ACC112 (cell line): ENCODE measurements around the gene BTBD16.

Experiments used
- H2AFZ ChIP-seq: fragments of 200-600 bp; sonication (generic); one replicate; pipeline ENCODE4 v1.6.0; 2017; ENCODE audit warnings: antibody characterized with exemption, low read length; ENCODE audit not compliant: unreplicated experiment
- H3K27ac ChIP-seq: fragments of 200-600 bp; sonication (generic); 2 replicates; pipeline ENCODE4 v1.5.1; 2014; ENCODE audit warnings: low read depth, mild to moderate bottlenecking, antibody characterized with exemption, low read length, moderate library complexity
- H3K27me3 ChIP-seq: fragments of 200-600 bp; sonication (generic); 2 replicates; pipeline ENCODE4 v1.6.1; 2014; ENCODE audit warnings: mild to moderate bottlenecking, antibody characterized with exemption, low read length, moderate library complexity, mixed read lengths; ENCODE audit not compliant: insufficient read depth
- H3K36me3 ChIP-seq: fragments of 200-600 bp; sonication (generic); 2 replicates; pipeline ENCODE4 v1.6.1; 2016; ENCODE audit warnings: mild to moderate bottlenecking, antibody characterized with exemption, low read length, moderate library complexity, mixed read lengths; ENCODE audit not compliant: insufficient read depth
- H3K4me1 ChIP-seq: fragments of 200-600 bp; sonication (generic); one replicate; pipeline ENCODE4 v1.6.1; 2016; ENCODE audit warnings: low read length, mixed read lengths; ENCODE audit not compliant: insufficient read depth, unreplicated experiment, control insufficient read depth
- H3K4me3 ChIP-seq: fragments of 200-600 bp; sonication (generic); 2 replicates; pipeline ENCODE4 v1.5.1; 2014; ENCODE audit warnings: mild to moderate bottlenecking, low read depth, low read length
- H3K79me2 ChIP-seq: fragments of 200-600 bp; sonication (generic); one replicate; pipeline ENCODE4 v1.6.0; 2016; ENCODE audit warnings: low read length; ENCODE audit not compliant: control insufficient read depth, unreplicated experiment, insufficient read depth

Gene BTBD16

GRCh38 chr10:122287570-122287969 lies 16.5 kb downstream of the BTBD16 start:
- Histone ChIP-seq H3K27ac (no peak overlapping the region), H3K79me2 (no peaks in the 10 kb centered on the region), H3K36me3 (no peaks in the 10 kb centered on the region), H3K4me1 (peaks cover 5% of the 10 kb centered on the region), H3K27me3 (no peaks in the 10 kb centered on the region; the same call in 1 of the 2 replicates), H2AFZ (no peak overlapping the region), H3K4me3 (no peak overlapping the region)

DNA sequence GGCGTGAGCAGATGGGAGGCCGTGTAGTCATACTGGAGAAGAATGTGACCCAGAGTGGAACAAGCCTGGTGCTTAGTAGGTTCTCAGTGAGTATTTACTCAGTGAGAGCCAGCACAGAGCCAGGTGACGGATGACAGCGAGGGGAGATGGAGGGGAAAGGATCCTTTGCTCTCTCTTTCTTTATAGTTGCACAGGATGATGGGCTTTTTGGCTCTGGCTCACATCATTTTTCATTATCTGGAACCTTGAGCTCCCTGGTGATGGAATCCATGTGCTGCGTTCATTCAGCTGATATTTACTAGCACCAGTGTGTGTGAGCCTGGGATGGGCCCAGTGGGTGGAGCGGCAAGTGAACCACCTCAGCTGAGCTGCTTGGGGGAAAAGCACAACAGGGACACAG lies 17.2 kb downstream of the BTBD16 start:
- Histone ChIP-seq H3K79me2 (no peaks in the 10 kb centered on the region), H3K4me1 (peaks cover 4% of the 10 kb centered on the region), H3K27me3 (no peaks in the 10 kb centered on the region; the same call in 1 of the 2 replicates), H3K27ac (no peak overlapping the region), H3K36me3 (no peaks in the 10 kb centered on the region), H3K4me3 (no peak overlapping the region), H2AFZ (no peak overlapping the region)

DNA sequence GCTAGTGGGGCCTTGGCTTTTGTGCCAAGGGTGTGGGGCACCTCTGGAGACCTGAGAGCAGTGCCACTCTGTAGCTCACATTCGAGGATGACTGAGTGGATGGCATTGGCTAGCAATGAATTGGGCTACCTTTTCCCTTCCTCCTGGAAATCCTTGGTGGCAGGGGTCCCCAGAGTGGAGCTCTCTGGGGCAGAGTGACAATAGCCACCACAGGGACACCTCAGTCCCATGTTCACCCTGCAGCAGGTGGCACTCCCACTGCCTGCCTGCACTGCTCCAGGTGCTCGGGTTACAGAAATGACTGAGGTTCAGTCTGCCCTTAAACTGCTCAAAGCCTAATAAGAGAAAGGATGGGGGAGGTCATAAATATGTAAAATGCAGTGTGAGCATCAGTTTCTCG lies 17.8 kb downstream of the BTBD16 start:
- Histone ChIP-seq H2AFZ (no peak overlapping the region), H3K4me3 (no peak overlapping the region), H3K79me2 (no peaks in the 10 kb centered on the region), H3K27ac (no peak overlapping the region), H3K36me3 (no peaks in the 10 kb centered on the region), H3K27me3 (no peaks in the 10 kb centered on the region; the same call in 1 of the 2 replicates), H3K4me1 (peaks cover 4% of the 10 kb centered on the region)

GRCh38 chr10:122290334-122290733 lies 19.2 kb downstream of the BTBD16 start:
- H3K4me1 ChIP-seq: peaks cover 4% of the 10 kb centered on the region
- H2AFZ ChIP-seq: no peak overlapping the region
- H3K79me2 ChIP-seq: no peaks in the 10 kb centered on the region
- no peak overlapping the region for H3K4me3 ChIP-seq
- no peak overlapping the region for H3K27ac ChIP-seq
- H3K27me3 ChIP-seq: peaks cover 5% of the 10 kb centered on the region; the same call in 1 of the 2 replicates
- no peaks in the 10 kb centered on the region for H3K36me3 ChIP-seq

- Histone ChIP-seq H3K27me3 (peaks cover 6% of the 10 kb centered on the region; the same call in 1 of the 2 replicates), H3K27ac (no peak overlapping the region), H3K36me3 (no peaks in the 10 kb centered on the region), H2AFZ (no peak overlapping the region), H3K79me2 (no peaks in the 10 kb centered on the region), H3K4me3 (no peak overlapping the region), H3K4me1 (peaks cover 4% of the 10 kb centered on the region)
These were observed 19.9 kb downstream of the BTBD16 start for GRCh38 chr10:122290833-122291532.

GRCh38 chr10:122291739-122292138 lies 20.6 kb downstream of the BTBD16 start:
- Histone ChIP-seq H3K4me1 (peaks cover 4% of the 10 kb centered on the region), H3K27me3 (peaks cover 6% of the 10 kb centered on the region; the same call in 1 of the 2 replicates), H3K4me3 (no peak overlapping the region), H3K27ac (no peak overlapping the region), H2AFZ (no peak overlapping the region), H3K36me3 (no peaks in the 10 kb centered on the region), H3K79me2 (no peaks in the 10 kb centered on the region)

DNA sequence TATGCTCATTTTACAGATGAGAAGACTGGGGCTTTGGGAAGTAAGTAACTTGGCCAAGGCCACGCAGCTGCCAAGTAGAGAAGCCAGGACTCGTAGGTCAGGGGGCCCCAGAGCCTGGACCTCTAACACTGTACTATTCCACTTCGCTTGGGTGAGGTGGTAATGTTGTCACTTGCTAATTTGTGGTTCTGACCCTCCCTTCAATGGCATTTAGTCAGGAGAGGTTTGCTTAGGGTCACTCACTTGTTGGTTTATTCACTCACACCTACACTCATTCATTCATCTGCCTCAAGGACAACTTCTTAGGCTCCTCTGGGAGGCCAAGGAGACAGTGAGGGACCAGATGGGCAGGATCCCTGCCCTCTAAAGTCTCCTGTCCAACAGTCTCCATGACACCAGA lies 21.3 kb downstream of the BTBD16 start:
- Histone ChIP-seq H2AFZ (no peak overlapping the region), H3K79me2 (no peaks in the 10 kb centered on the region), H3K27ac (no peak overlapping the region), H3K4me1 (peaks cover 3% of the 10 kb centered on the region), H3K4me3 (no peak overlapping the region), H3K27me3 (peaks cover 6% of the 10 kb centered on the region; the same call in 1 of the 2 replicates), H3K36me3 (no peaks in the 10 kb centered on the region)

- Histone ChIP-seq H3K36me3 (no peaks in the 10 kb centered on the region), H2AFZ (no peak overlapping the region), H3K27ac (no peak overlapping the region), H3K4me1 (no peaks in the 10 kb centered on the region), H3K27me3 (peaks cover 6% of the 10 kb centered on the region; the same call in 1 of the 2 replicates), H3K4me3 (no peak overlapping the region), H3K79me2 (no peaks in the 10 kb centered on the region)
These were observed 22.3 kb downstream of the BTBD16 start for GRCh38 chr10:122293156-122293960.

- Histone ChIP-seq H3K27ac (no peak overlapping the region), H3K27me3 (0 out of 2 replicates have a peak, but pooled peaks cover 6% of the 10 kb centered on the region), H3K4me1 (no peaks in the 10 kb centered on the region)
These were observed 22.9 kb downstream of the BTBD16 start for GRCh38 chr10:122293961-122294380.

DNA sequence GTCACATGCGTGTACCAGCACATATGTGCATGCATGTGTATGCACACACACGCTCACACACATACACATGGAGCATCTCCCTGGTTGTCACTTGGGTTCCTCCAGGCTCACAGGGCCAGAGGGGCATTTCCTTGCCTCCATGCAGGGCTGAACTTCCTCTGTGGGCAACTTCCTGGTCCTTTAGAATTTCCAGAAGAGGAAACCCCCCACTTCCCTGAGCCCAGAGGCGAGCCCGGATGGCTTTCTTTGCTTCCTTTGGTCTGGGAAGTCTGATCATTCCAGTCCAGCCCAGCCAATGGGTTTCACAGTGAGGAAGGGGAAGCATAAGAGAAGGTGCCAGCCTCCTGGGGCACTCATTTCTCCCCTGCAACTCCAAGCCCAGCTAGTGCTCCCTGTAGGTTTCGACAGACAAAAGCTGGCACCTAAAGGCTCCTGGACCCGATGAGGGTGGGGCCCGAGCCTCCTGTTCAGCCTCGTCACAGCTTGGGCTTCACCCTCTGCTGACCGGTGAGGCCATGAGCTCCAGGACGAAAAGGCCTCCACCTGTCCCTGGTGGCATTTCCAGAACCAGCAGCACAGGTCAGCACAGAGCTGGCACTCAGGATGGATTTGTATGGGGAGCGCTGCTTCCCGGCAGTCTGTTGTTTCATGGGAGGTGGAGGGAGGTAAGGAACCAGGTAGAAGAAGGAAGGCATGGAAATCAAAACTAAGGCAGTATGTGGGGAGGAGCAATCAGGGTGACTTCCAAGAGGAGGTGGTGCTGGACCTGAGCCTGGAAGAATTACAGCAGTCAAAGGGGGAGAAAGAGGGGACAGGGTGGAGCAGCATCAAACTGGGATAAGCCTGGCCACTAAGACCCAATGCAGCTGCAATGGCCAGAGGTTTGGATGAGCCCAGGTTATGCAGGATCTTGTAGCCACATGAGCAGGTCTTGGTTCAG lies 23.7 kb downstream of the BTBD16 start:
- Histone ChIP-seq H2AFZ (no peak overlapping the region), H3K79me2 (no peaks in the 10 kb centered on the region), H3K27me3 (0 out of 2 replicates have a peak, but pooled peaks cover 6% of the 10 kb centered on the region), H3K27ac (no peak overlapping the region), H3K4me1 (no peaks in the 10 kb centered on the region), H3K4me3 (no peak overlapping the region), H3K36me3 (no peaks in the 10 kb centered on the region)

More at GRCh38 chr10:122293961-122294380, 22.9 kb downstream of the BTBD16 start:
- Histone ChIP-seq H3K79me2 (no peaks in the 10 kb centered on the region), H2AFZ (no peak overlapping the region), H3K36me3 (no peaks in the 10 kb centered on the region), H3K4me3 (no peak overlapping the region)
